IMR-90 (cell line): ENCODE results near the gene GPR32. TPM values are rescaled to one million over a fixed set of nuclear protein-coding genes. Genes with fewer than 3 reads are reported as not detected.

Experiments
- ATAC-seq: fragments of 200-7000 bp; cut with Tn5 transposase; 2 replicates; pipeline ENCODE4 v1.9.1; 2020; ENCODE audit warnings: low read depth, mild to moderate bottlenecking, moderate library complexity
- BruUV-seq: library from RNA; stranded (reverse); fragments of 400-500 nt; replicated peaks from 2 replicates; lab custom pipeline; 2021; lab: Mats Ljungman, UMichigan
- CTCF ChIA-PET: fragments of 300-600 bp; formaldehyde crosslinking; extraction: SDS; loops from one replicate; lab custom pipeline; 2021; ENCODE audit warnings: antibody characterized with exemption; lab: Yijun Ruan, JAX
- POLR2A ChIA-PET: fragments of 300-600 bp; sonication (Branson Sonifier 250); formaldehyde crosslinking; loops from one replicate; lab custom pipeline; 2022; ENCODE audit warnings: antibody characterized with exemption; ENCODE audit not compliant: unreplicated experiment; lab: Charles Lee
- DNase-seq: peaks from one replicate; pipeline ENCODE4 v3.0.0; 2013
- H2AFZ ChIP-seq: replicated peaks from 2 replicates; pipeline ENCODE3; 2013; ENCODE audit warnings: low read length, mild to moderate bottlenecking; ENCODE audit not compliant: poor library complexity
- H2AK5ac ChIP-seq: 2 replicates; pipeline ENCODE4 v1.6.1; 2013; ENCODE audit warnings: low read depth, low read length, inconsistent platforms
- H2AK9ac ChIP-seq: replicated peaks from 2 replicates; pipeline ENCODE3; 2013; ENCODE audit warnings: mild to moderate bottlenecking, low read depth, low read length, moderate library complexity; ENCODE audit not compliant: poor library complexity
- H2BK120ac ChIP-seq: 2 replicates; pipeline ENCODE4 v1.6.1; 2013; ENCODE audit warnings: low read depth, low read length, inconsistent platforms
- H2BK15ac ChIP-seq: 3 replicates; pipeline ENCODE4 v1.6.1; 2013; ENCODE audit warnings: low read depth, low read length, inconsistent platforms
- H2BK20ac ChIP-seq: 2 replicates; pipeline ENCODE4 v1.6.1; 2013; ENCODE audit warnings: low read depth, mild to moderate bottlenecking, inconsistent platforms, low read length, moderate library complexity
- H2BK5ac ChIP-seq: 2 replicates; pipeline ENCODE4 v1.6.1; 2013; ENCODE audit warnings: mild to moderate bottlenecking, low read depth, low read length, inconsistent platforms; ENCODE audit not compliant: poor library complexity, severe bottlenecking
- H3K14ac ChIP-seq: replicated peaks from 2 replicates; pipeline ENCODE4 v1.6.1; 2013; ENCODE audit warnings: low read depth, low read length, inconsistent platforms
- H3K18ac ChIP-seq: 2 replicates; pipeline ENCODE4 v1.6.1; 2013; ENCODE audit warnings: low read depth, low read length, control low read depth
- H3K23ac ChIP-seq: 2 replicates; pipeline ENCODE4 v1.6.1; 2013; ENCODE audit warnings: low read depth, low read length, inconsistent platforms
- H3K27ac ChIP-seq: 2 replicates; pipeline ENCODE4 v1.5.1; 2013; ENCODE audit warnings: mild to moderate bottlenecking, control low read depth, low read length; ENCODE audit not compliant: insufficient read depth
- H3K27me3 ChIP-seq: 2 replicates; pipeline ENCODE4 v1.6.1; 2013; ENCODE audit warnings: low read length; ENCODE audit not compliant: control insufficient read depth, insufficient read depth
- H3K36me3 ChIP-seq: 2 replicates; pipeline ENCODE4 v1.6.1; 2013; ENCODE audit warnings: low read length, mixed read lengths; ENCODE audit not compliant: control insufficient read depth, insufficient read depth
- H3K4ac ChIP-seq: 2 replicates; pipeline ENCODE4 v1.6.1; 2013; ENCODE audit warnings: low read depth, low read length, inconsistent platforms
- H3K4me1 ChIP-seq: 2 replicates; pipeline ENCODE4 v1.6.1; 2013; ENCODE audit warnings: low read length, mixed read lengths; ENCODE audit not compliant: control insufficient read depth, insufficient read depth
- H3K4me2 ChIP-seq: 2 replicates; pipeline ENCODE4 v1.6.1; 2013; ENCODE audit warnings: low read depth, mild to moderate bottlenecking, control low read depth, low read length, moderate library complexity
- H3K4me3 ChIP-seq: 2 replicates; pipeline ENCODE4 v1.5.1; 2013; ENCODE audit warnings: low read depth, mild to moderate bottlenecking, control low read depth, low read length, moderate library complexity; ENCODE audit not compliant: insufficient read depth
- H3K56ac ChIP-seq: 2 replicates; pipeline ENCODE4 v1.6.1; 2013; ENCODE audit warnings: low read length, inconsistent platforms; ENCODE audit not compliant: insufficient read depth; ENCODE audit errors: extremely low read depth
- H3K79me1 ChIP-seq, 2 experiments: 2 replicates each; pipeline ENCODE4 v1.6.1; 2013; ENCODE audit warnings: low read length in 2 of 2, inconsistent platforms in 1 of 2, low read depth in 1 of 2
- H3K9ac ChIP-seq: 2 replicates; pipeline ENCODE4 v1.6.1; 2013; ENCODE audit warnings: low read depth, low read length, control low read depth
- H3K9me1 ChIP-seq: 2 replicates; pipeline ENCODE4 v1.6.1; 2013; ENCODE audit warnings: low read length, inconsistent platforms; ENCODE audit not compliant: insufficient read depth
- H3K9me3 ChIP-seq: 2 replicates; pipeline ENCODE4 v1.6.1; 2013; ENCODE audit warnings: low read length; ENCODE audit not compliant: control insufficient read depth, insufficient read depth
- H4K20me1 ChIP-seq: 2 replicates; pipeline ENCODE4 v1.6.1; 2013; ENCODE audit warnings: low read length, inconsistent platforms; ENCODE audit not compliant: insufficient read depth
- H4K5ac ChIP-seq: 2 replicates; pipeline ENCODE4 v1.6.1; 2013; ENCODE audit warnings: mild to moderate bottlenecking, low read depth, low read length, control low read depth
- H4K8ac ChIP-seq, 2 experiments: 2 replicates each; pipeline ENCODE4 v1.6.1; 2013; ENCODE audit warnings: low read depth in 2 of 2, low read length in 2 of 2, control low read depth in 1 of 2, inconsistent platforms in 1 of 2
- H4K91ac ChIP-seq: 2 replicates; pipeline ENCODE4 v1.6.1; 2013; ENCODE audit warnings: low read depth, low read length, inconsistent platforms; ENCODE audit not compliant: insufficient read depth
- BHLHE40 ChIP-seq: fragments of 150-350 bp; IDR thresholded peaks from 2 replicates; pipeline ENCODE4 v1.6.1; 2016; ENCODE audit warnings: mild to moderate bottlenecking, low read depth, low read length
- CEBPB ChIP-seq: IDR thresholded peaks from 2 replicates; pipeline ENCODE4 v1.6.1; 2012; ENCODE audit warnings: low read depth, low read length, improper control_type of control experiment
- CHD1 ChIP-seq: IDR thresholded peaks from 2 replicates; pipeline ENCODE4 v1.6.1; 2012; ENCODE audit warnings: low read depth, low read length, improper control_type of control experiment
- MAFK ChIP-seq: IDR thresholded peaks from 2 replicates; pipeline ENCODE4 v1.6.1; 2012; ENCODE audit warnings: low read depth, low read length, improper control_type of control experiment
- MXI1 ChIP-seq: IDR thresholded peaks from 2 replicates; pipeline ENCODE4 v1.6.1; 2012; ENCODE audit warnings: low read depth, mild to moderate bottlenecking, low read length, moderate library complexity, borderline replicate concordance
- POLR2A ChIP-seq: IDR thresholded peaks from 2 replicates; pipeline ENCODE4 v1.6.1; 2012; ENCODE audit warnings: mild to moderate bottlenecking, low read depth, low read length
- RFX5 ChIP-seq: IDR thresholded peaks from 2 replicates; pipeline ENCODE4 v1.8.0; 2012; ENCODE audit warnings: low read depth, mild to moderate bottlenecking, low read length, moderate library complexity
- WGBS, 2 experiments: methylation state at CpG; one replicate each; pipeline versions ENCODE4 v1.1.5 to v1.1.7; 2013; ENCODE audit warnings: missing lambda C conversion rate in 2 of 2; ENCODE audit not compliant: insufficient read length in 1 of 2; ENCODE audit errors: extremely low coverage in 2 of 2; 5-methylcytosine and 5-hydroxymethylcytosine counted together
- dilution Hi-C: fragments of 300-500 bp; cut with HindIII; formaldehyde crosslinking; loops from one replicate; pipeline ENCODE4 v1.14.3; 2018; ENCODE audit warnings: low sequenced_read_pairs; ENCODE audit not compliant: unreplicated experiment
- in situ Hi-C: fragments of 300-500 bp; cut with MboI; formaldehyde crosslinking; loops from 3 replicates; pipeline ENCODE4 v1.14.3; 2019; ENCODE audit warnings: low sequenced_read_pairs, inconsistent platforms, mixed read lengths
- intact Hi-C: fragments of 100-400 bp; cut with micrococcal nuclease; formaldehyde crosslinking; loops from 2 replicates; pipeline ENCODE4 v1.10.0; 2022
- polyA plus RNA-seq, 3 experiments: library from polyadenylated mRNA; depleted of rRNA; stranded (reverse); fragments of >200 nt; gene quantifications; 2 replicates each; pipeline ENCODE4 v1.2.3, GENCODE V29; 2012; ENCODE audit warnings: low replicate concordance in 1 of 3
- total RNA-seq: library from RNA; depleted of rRNA; stranded (reverse); fragments of >200 nt; gene quantifications from 2 replicates; pipeline ENCODE4 v1.2.3, GENCODE V29; 2012
- TF ChIP-seq, protein P1 (sequence below): conservative IDR thresholded peaks from 2 replicates; pipeline ENCODE4 v1.5.1; 2012; ENCODE audit warnings: mild to moderate bottlenecking, low read depth, low read length, improper control_type of control experiment

Gene GPR32
- total and polyA plus RNA-seq, 2 of the 4 experiments (the other 2 are of a cell fraction): not detected

GRCh38 chr19:50723069-50723468, 47.2 kb upstream of the GPR32 start, which contains the start of gene CLEC11A (continued):
- TF ChIP-seq CHD1 (no peak), CEBPB (no peak), RFX5 (no peak), MAFK (no peak)

GRCh38 chr19:50723735-50724521, 46.3 kb upstream of the GPR32 start:
- no peak for DNase-seq
- peak overlapping the region; percentile 96 for H2AFZ ChIP-seq

More at GRCh38 chr19:50723735-50724521, 46.3 kb upstream of the GPR32 start:
- in situ Hi-C loops (loop anchor here (5.0 kb wide), 1 partner anchor 347 kb away; the partner anchor contains the start of gene NR1H2), intact Hi-C loops (loop anchor here (1.0 to 10.0 kb wide), 4 partner anchors 59 to 381 kb away; partner anchors contain the start of genes CTU1 and JOSD2), dilution Hi-C loops (no loop called here)
- Histone ChIP-seq H3K9me1 (peaks cover 32% of the 10 kb centered on the region), H2BK15ac (0 out of 3 replicates have a peak overlapping the region, but pooled peaks have one; percentile 12), H2BK120ac (no peak overlapping the region), H3K79me1 (peaks cover 18 to 44% of the 10 kb centered on the region in 2 experiments), H3K18ac (peak overlapping the region; percentile 16), H2AK5ac (peak overlapping the region; percentile 38), H3K4me3 (peak overlapping the region; percentile 63), H3K56ac (peak overlapping the region; percentile 37), H3K27me3 (no peaks in the 10 kb centered on the region), H2BK5ac (peak overlapping the region; percentile 81), H4K5ac (peak overlapping the region; percentile 75), H2BK20ac (no peak overlapping the region), H2AK9ac (peak overlapping the region; percentile 95), H4K20me1 (0 out of 2 replicates have a peak, but pooled peaks cover 6% of the 10 kb centered on the region), H4K8ac (peak overlapping the region; percentile 87 to 93), H3K23ac (peak overlapping the region; percentile 71), H3K4ac (peak overlapping the region; percentile 42), H3K27ac (peak overlapping the region; percentile 87), H3K4me1 (peaks cover 19% of the 10 kb centered on the region), H3K9ac (peak overlapping the region; percentile 79), H3K36me3 (peaks cover 2% of the 10 kb centered on the region), H3K9me3 (no peaks in the 10 kb centered on the region), H3K4me2 (peak overlapping the region; percentile 82), H4K91ac (peak overlapping the region; percentile 75), H3K14ac (peak overlapping the region; percentile 76)
- ATAC-seq: no peak
- POLR2A ChIA-PET: interaction anchor here (0.5 kb wide), 1 partner anchor 29 kb away, joined by 3 read pairs; no protein-coding TSS in a partner anchor
- TF ChIP-seq, protein P1, sequence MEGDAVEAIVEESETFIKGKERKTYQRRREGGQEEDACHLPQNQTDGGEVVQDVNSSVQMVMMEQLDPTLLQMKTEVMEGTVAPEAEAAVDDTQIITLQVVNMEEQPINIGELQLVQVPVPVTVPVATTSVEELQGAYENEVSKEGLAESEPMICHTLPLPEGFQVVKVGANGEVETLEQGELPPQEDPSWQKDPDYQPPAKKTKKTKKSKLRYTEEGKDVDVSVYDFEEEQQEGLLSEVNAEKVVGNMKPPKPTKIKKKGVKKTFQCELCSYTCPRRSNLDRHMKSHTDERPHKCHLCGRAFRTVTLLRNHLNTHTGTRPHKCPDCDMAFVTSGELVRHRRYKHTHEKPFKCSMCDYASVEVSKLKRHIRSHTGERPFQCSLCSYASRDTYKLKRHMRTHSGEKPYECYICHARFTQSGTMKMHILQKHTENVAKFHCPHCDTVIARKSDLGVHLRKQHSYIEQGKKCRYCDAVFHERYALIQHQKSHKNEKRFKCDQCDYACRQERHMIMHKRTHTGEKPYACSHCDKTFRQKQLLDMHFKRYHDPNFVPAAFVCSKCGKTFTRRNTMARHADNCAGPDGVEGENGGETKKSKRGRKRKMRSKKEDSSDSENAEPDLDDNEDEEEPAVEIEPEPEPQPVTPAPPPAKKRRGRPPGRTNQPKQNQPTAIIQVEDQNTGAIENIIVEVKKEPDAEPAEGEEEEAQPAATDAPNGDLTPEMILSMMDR: no peak
- TF ChIP-seq POLR2A (0 out of 2 replicates have a peak, but pooled peaks have one; percentile 25), BHLHE40 (peak; percentile 71), MXI1 (peak; percentile 90; the same call in 1 of the 2 replicates), MAFK (no peak)
- BruUV-seq: no TSS peak
- 0% methylated on average over 10 of the region's 31 CpGs; no CpG with 5 or more reads in 1 of the 2 experiments for WGBS, 2 experiments
- CTCF ChIA-PET: interaction anchor here (0.6 to 1.6 kb wide), 8 partner anchors 11 to 388 kb away, joined by 3 to 9 read pairs (median 4); partner anchors contain the start of gene JOSD2
